Fibroblast of villous mesenchyme (primary cell): ENCODE measurements around the gene TTLL9. TPM values are rescaled to one million over a fixed set of nuclear protein-coding genes. Genes with fewer than 3 reads are reported as not detected.

Source experiments
- DNase-seq: peaks from one replicate; pipeline ENCODE4 v3.0.0-alpha.2; 2010; ENCODE audit warnings: low read depth
- H3K4me3 ChIP-seq: 2 replicates; pipeline ENCODE4 v1.5.1; 2011; ENCODE audit warnings: low read depth, mild to moderate bottlenecking, low read length
- CTCF ChIP-seq: IDR thresholded peaks from 2 replicates; pipeline ENCODE4 v1.5.1; 2012; ENCODE audit warnings: low read depth, mild to moderate bottlenecking, low read length; ENCODE audit not compliant: insufficient read depth
- total RNA-seq: library from RNA; depleted of rRNA; stranded (reverse); fragments of >200 nt; gene quantifications from 2 replicates; pipeline ENCODE4 v1.2.3, GENCODE V29; 2012

The TTLL9 gene
- total RNA-seq, 1 donor, result not detected

- no peak overlapping the region for H3K4me3 ChIP-seq
- DNase-seq, result no peak
- no peak for TF ChIP-seq CTCF
Measured at GRCh38 chr20:31953556-31954148, 83.2 kb downstream of the TTLL9 start.

- H3K4me3 ChIP-seq, result no peak overlapping the region
- no peak for DNase-seq
- TF ChIP-seq CTCF, result no peak
Measured at GRCh38 chr20:31954500-31954899, 84.1 kb downstream of the TTLL9 start.

DNA sequence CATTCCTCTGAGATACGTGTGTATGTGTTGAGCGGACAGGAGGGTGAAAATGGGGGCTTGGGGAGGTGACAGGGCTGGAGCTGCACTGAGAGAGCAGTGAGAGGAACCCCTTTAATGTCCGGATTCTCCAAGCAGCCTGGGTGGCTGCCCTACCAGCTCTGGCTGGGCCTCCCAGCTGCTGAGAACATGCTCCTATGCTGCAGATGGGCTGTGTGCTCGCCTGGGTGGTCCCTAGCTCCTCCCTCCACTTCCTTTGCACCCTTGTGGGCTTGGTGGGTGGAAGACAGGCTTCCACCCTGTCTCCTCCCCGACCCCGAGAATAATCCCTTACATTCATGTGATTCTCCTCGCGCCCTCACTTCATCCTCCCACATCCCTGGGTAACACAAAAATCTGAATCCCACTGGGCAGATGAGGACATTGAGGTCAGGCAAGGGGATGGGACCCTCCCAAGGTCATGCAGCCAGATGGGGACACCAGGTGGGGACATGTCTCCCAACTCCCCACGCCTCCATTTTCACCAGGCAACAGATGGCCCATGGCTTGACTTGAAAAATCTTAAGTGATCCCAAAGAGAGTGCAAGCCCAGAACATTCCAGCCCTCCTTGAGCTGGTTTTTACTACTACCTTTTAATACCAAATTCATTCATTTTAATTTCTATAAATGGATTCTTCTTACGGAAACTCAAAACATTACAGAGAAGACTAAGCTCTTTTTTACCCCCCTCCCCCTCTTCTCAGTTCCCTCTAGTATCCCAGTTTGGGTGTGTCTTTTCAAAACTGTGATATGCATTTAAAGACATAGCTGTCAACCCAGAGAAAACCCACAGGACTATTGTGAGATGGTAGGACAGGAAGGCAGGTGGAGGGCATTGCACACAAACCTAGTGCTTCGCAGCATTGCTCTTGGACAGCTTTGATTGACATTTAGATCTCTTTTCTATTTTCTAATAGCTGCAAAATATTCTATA is 86.4 kb downstream of the TTLL9 start:
- no peak overlapping the region for H3K4me3 ChIP-seq
- no peak for DNase-seq
- TF ChIP-seq CTCF, result no peak

DNA sequence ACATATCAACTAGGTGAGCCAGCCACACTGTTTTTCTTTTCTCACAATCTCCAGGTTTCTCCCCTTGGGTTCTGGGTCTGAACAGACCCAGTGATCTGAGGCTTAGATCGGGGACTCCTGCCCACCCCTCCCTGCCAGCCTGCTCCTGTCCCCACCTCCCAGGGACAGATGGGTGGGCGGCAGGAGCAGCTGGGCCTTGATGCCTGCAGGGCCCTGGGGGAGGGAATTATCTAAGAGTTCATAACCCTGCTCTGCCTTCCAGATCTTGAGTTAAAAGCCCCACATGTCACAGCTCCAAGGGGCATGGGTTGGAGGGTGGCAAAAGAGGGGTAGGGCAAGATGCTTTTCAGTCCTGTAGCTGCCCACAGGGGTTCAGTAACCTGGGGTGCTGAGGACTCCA is 92.3 kb downstream of the TTLL9 start:
- H3K4me3 ChIP-seq, result no peak overlapping the region
- no peak for DNase-seq
- no peak for TF ChIP-seq CTCF

- no peak overlapping the region for H3K4me3 ChIP-seq
- no peak for TF ChIP-seq CTCF
- DNase-seq, result no peak
Measured at GRCh38 chr20:31963889-31964288, 93.5 kb downstream of the TTLL9 start.

GRCh38 chr20:31966991-31967655 is 96.7 kb downstream of the TTLL9 start:
- no peak for TF ChIP-seq CTCF
- no peak for DNase-seq

More at GRCh38 chr20:31966991-31967655, 96.7 kb downstream of the TTLL9 start:
- no peak overlapping the region for H3K4me3 ChIP-seq
